Stomach smooth muscle (tissue), 2 donors: ENCODE data around the gene CALM3.
"Not testable (repeated sequence)": the region's sequence is repeated elsewhere in the genome, so short reads cannot be mapped to it uniquely, and the experiment has no call there.

ENCODE experiments used
- H3K27ac ChIP-seq: one replicate; pipeline ENCODE4 v1.7.0; 2013; ENCODE audit warnings: mild to moderate bottlenecking, low read length, inconsistent platforms
- H3K27me3 ChIP-seq, 2 donors: one replicate each; pipeline ENCODE4 v1.7.0; 2013; ENCODE audit warnings: low read length in 2 of 2; ENCODE audit not compliant: insufficient read depth in 2 of 2, control insufficient read depth in 1 of 2
- H3K36me3 ChIP-seq, 2 donors: one replicate each; pipeline ENCODE4 v1.7.0; 2013; ENCODE audit warnings: low read length in 2 of 2; ENCODE audit not compliant: control insufficient read depth in 2 of 2, insufficient read depth in 2 of 2
- H3K4me1 ChIP-seq: one replicate; pipeline ENCODE4 v1.7.0; 2013; ENCODE audit warnings: low read length; ENCODE audit not compliant: control insufficient read depth, insufficient read depth
- H3K4me3 ChIP-seq, 2 donors: one replicate each; pipeline ENCODE4 v1.7.0; 2013; ENCODE audit warnings: low read length in 2 of 2
- H3K9ac ChIP-seq, 2 donors: one replicate each; pipeline ENCODE4 v1.7.0; 2013; ENCODE audit warnings: low read length in 2 of 2, mild to moderate bottlenecking in 1 of 2
- H3K9me3 ChIP-seq, 2 donors: one replicate each; pipeline ENCODE4 v1.7.0; 2013; ENCODE audit warnings: low read length in 2 of 2; ENCODE audit not compliant: control insufficient read depth in 2 of 2
- donor health status: healthy.
- donor health status: Pancreatic carcinoma.

Gene CALM3

GRCh38 chr19:46626446-46626845, 25.3 kb downstream of the CALM3 start:
- Histone ChIP-seq H3K27ac (peak overlapping the region; percentile 76), H3K9ac (no peak overlapping the region), H3K4me3 (no peak overlapping the region), H3K27me3 (no peaks in the 10 kb centered on the region), H3K4me1 (peaks cover 53% of the 10 kb centered on the region), H3K36me3 (no peaks in the 10 kb centered on the region), H3K9me3 (no peaks in the 10 kb centered on the region)

DNA sequence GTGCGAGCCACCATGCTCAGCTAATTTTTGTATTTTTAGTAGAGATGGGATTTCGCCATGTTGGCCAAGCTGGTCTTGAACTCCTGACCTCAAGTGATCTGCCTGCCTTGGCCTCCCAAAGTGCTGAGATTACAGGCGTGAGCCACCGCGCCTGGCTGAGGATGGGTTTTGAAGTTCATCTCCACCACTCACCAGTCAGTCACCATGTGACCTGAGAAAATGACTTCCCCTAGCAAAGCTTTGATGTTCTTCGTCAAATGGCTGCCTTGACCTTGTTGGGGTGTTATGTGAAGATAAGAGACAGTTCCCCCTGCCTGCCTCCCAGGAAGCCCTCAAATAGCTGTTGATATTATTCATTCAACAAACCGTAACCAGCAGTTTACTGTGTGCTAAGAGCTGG, 27.8 kb downstream of the CALM3 start:
- H3K9ac ChIP-seq, H3K36me3 ChIP-seq, H3K9me3 ChIP-seq, H3K27ac ChIP-seq, H3K27me3 ChIP-seq, H3K4me3 ChIP-seq: not testable (repeated sequence)
- peaks cover 43% of the 10 kb centered on the region for H3K4me1 ChIP-seq

- Histone ChIP-seq H3K36me3 (no peaks in the 10 kb centered on the region), H3K9me3 (no peaks in the 10 kb centered on the region), H3K27ac (no peak overlapping the region), H3K4me1 (peaks cover 41% of the 10 kb centered on the region), H3K9ac (no peak overlapping the region), H3K4me3 (no peak overlapping the region), H3K27me3 (no peaks in the 10 kb centered on the region)
Observed at GRCh38 chr19:46629546-46630025, 28.5 kb downstream of the CALM3 start.

DNA sequence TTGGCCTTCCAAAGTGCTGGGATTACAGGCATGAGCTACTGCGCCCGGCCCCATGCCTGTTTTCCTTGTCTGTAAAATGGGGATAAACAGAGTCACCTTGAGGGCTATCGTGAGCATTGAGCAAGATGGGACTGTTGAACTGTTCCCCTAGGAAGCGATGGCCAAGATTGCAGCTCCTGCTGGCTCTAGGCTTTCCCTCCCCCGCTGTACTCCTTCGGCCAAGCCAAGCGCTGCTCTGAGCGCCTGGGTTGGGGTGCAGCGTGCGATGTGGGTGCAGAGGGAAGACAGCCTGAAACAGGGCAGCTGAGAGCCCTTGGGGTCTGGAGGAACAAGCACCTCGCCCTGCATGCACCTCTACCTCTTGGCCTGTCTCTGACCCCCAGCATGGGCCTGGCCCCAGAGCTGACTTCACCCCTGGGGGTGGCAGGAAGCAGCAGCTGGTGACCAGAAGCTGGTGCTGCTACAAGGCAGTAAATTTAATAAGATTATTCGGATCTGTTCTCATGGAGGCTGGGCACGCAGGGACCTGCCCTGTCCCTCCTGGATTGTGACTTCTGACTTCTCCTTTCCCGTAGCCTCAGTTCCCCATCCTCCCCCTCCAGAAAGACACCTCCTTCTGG, 29.6 kb downstream of the CALM3 start:
- Histone ChIP-seq H3K4me1 (peaks cover 38% of the 10 kb centered on the region), H3K9ac (no peak overlapping the region), H3K4me3 (peak overlapping the region in 1 of 2 donors; percentile 29), H3K9me3 (no peaks in the 10 kb centered on the region), H3K27ac (no peak overlapping the region), H3K27me3 (no peaks in the 10 kb centered on the region), H3K36me3 (no peaks in the 10 kb centered on the region)

- Histone ChIP-seq H3K27me3 (no peaks in the 10 kb centered on the region), H3K9me3 (no peaks in the 10 kb centered on the region), H3K36me3 (no peaks in the 10 kb centered on the region), H3K9ac (no peak overlapping the region), H3K27ac (peak overlapping the region; percentile 18), H3K4me3 (no peak overlapping the region), H3K4me1 (peaks cover 36% of the 10 kb centered on the region)
Observed at GRCh38 chr19:46631481-46631880, 30.4 kb downstream of the CALM3 start.

DNA sequence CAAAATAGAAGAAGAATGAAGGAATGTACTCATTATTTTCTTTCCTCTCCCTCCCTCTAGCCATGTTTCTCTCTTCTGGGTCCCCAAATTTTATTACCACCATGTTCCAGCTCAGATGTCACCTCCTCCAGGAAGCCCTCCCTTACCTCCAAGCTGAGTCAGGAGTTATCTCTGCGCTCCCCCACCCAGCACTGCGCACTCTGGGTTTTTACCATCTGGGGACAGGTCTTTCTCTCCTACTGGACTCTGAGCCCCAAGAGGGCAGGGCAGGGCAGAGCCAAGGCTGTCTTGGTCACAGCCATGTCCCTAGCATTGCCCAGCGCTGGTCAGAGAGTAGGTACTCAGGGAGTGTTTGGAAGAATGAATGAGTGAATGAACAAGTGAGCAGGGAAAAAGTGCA, 32.0 kb downstream of the CALM3 start:
- H3K9ac ChIP-seq: no peak overlapping the region
- H3K9me3 ChIP-seq: no peaks in the 10 kb centered on the region
- no peaks in the 10 kb centered on the region for H3K36me3 ChIP-seq
- peaks cover 37% of the 10 kb centered on the region for H3K4me1 ChIP-seq
- H3K27ac ChIP-seq: no peak overlapping the region
- no peaks in the 10 kb centered on the region for H3K27me3 ChIP-seq
- H3K4me3 ChIP-seq: peak overlapping the region in 1 of 2 donors; percentile 81

- peaks cover 46% of the 10 kb centered on the region for H3K4me1 ChIP-seq
- no peaks in the 10 kb centered on the region for H3K27me3 ChIP-seq
- H3K9me3 ChIP-seq: no peaks in the 10 kb centered on the region
- peak overlapping the region; percentile 78 to 81 for H3K4me3 ChIP-seq
- no peaks in the 10 kb centered on the region for H3K36me3 ChIP-seq
- peak overlapping the region; percentile 62 to 72 for H3K9ac ChIP-seq
- no peak overlapping the region for H3K27ac ChIP-seq
Observed at GRCh38 chr19:46634045-46634655, 33.0 kb downstream of the CALM3 start.

- peak overlapping the region; percentile 50 to 66 for H3K4me3 ChIP-seq
- H3K4me1 ChIP-seq: peaks cover 52% of the 10 kb centered on the region
- H3K36me3 ChIP-seq: no peaks in the 10 kb centered on the region
- H3K9me3 ChIP-seq: no peaks in the 10 kb centered on the region
- H3K27me3 ChIP-seq: no peaks in the 10 kb centered on the region
- H3K9ac ChIP-seq: peak overlapping the region in 1 of 2 donors; percentile 22
- no peak overlapping the region for H3K27ac ChIP-seq
Observed at GRCh38 chr19:46634656-46635218, 33.6 kb downstream of the CALM3 start.

GRCh38 chr19:46635920-46636761, 35.0 kb downstream of the CALM3 start, which contains the start of gene GNG8:
Gene GNG8, minus strand, starts transcription at chr19:46636202. Its CDS starts 1,520 bp downstream, at chr19:46634682.
- Histone ChIP-seq H3K4me3 (no peak within 1 kb of the TSS), H3K9me3 (no peaks in the 10 kb centered on the region), H3K4me1 (peaks cover 57% of the 10 kb centered on the region), H3K27ac (no peak within 1 kb of the TSS), H3K27me3 (no peaks in the 10 kb centered on the region), H3K36me3 (no peaks in the 10 kb centered on the region), H3K9ac (no peak within 1 kb of the TSS)

GRCh38 chr19:46637224-46637623, 36.1 kb downstream of the CALM3 start:
- Histone ChIP-seq H3K4me3 (no peak overlapping the region), H3K36me3 (no peaks in the 10 kb centered on the region), H3K9ac (no peak overlapping the region), H3K4me1 (peaks cover 55% of the 10 kb centered on the region), H3K27ac (no peak overlapping the region), H3K9me3 (no peaks in the 10 kb centered on the region), H3K27me3 (no peaks in the 10 kb centered on the region)
